Measurements from ENCODE around the gene FAM118B.

- TF ChIP-seq CTCF (conservative IDR thresholded peaks at IDR 0.05) (no peak), EZH2 (IDR thresholded peaks at IDR 0.05; ENCODE audit: low read depth) (no peak)
Measured at GRCh38 chr11:126165311-126165720, 46.3 kb upstream of the FAM118B start.

All from PC-9 (cell line).